PC-9 (cell line): ENCODE data around the gene VSTM5. TPM values are rescaled to one million over a fixed set of nuclear protein-coding genes. Genes with fewer than 3 reads are reported as not detected.

ENCODE experiments used
- BruUV-seq: library from RNA; stranded (reverse); fragments of 400-500 nt; replicated peaks from 2 replicates; lab custom pipeline; 2021; lab: Mats Ljungman, UMichigan
- CTCF ChIA-PET: fragments of 300-600 bp; sonication (Branson Sonifier 250); formaldehyde crosslinking; loops from one replicate; lab custom pipeline; 2022; ENCODE audit warnings: antibody characterized with exemption; lab: Charles Lee
- POLR2A ChIA-PET: fragments of 300-600 bp; sonication (Branson Sonifier 250); formaldehyde crosslinking; loops from one replicate; lab custom pipeline; 2022; ENCODE audit warnings: antibody characterized with exemption; ENCODE audit not compliant: unreplicated experiment; lab: Charles Lee
- DNase-seq, 2 experiments: peaks; one replicate each; pipeline versions ENCODE4 v3.0.0 to v3.0.0-alpha.2; 2015 to 2022; ENCODE audit warnings: mixed read lengths in 1 of 2
- H2AFZ ChIP-seq: fragments of 200-600 bp; sonication (generic); 2 replicates; pipeline ENCODE4 v1.8.1; 2017; ENCODE audit warnings: antibody characterized with exemption
- H3F3A ChIP-seq: fragments of 200-600 bp; sonication (generic); 2 replicates; pipeline ENCODE4 v1.8.1; 2017; ENCODE audit warnings: antibody characterized with exemption, mild to moderate bottlenecking, low read depth; ENCODE audit not compliant: insufficient read depth
- H3K27ac ChIP-seq: fragments of 200-600 bp; sonication (generic); 2 replicates; pipeline ENCODE4 v1.6.1; 2016; ENCODE audit warnings: mixed run types
- H3K27me3 ChIP-seq: fragments of 200-600 bp; sonication (generic); 2 replicates; pipeline ENCODE4 v1.6.1; 2016; ENCODE audit warnings: low read depth, mixed run types; ENCODE audit not compliant: insufficient read depth
- H3K36me3 ChIP-seq: fragments of 200-600 bp; sonication (generic); 2 replicates; pipeline ENCODE4 v1.6.1; 2016; ENCODE audit warnings: low read depth, mixed run types
- H3K4me1 ChIP-seq: fragments of 200-600 bp; sonication (generic); replicated peaks from 2 replicates; pipeline ENCODE4 v1.6.1; 2016; ENCODE audit warnings: mixed run types; ENCODE audit not compliant: insufficient read depth
- H3K4me2 ChIP-seq: fragments of 200-600 bp; sonication (generic); 2 replicates; pipeline ENCODE4 v1.6.1; 2017; ENCODE audit warnings: mixed run types
- H3K4me3 ChIP-seq: fragments of 200-600 bp; sonication (generic); 2 replicates; pipeline ENCODE4 v1.6.1; 2016; ENCODE audit warnings: mixed run types
- H3K79me2 ChIP-seq: fragments of 200-600 bp; sonication (generic); 2 replicates; pipeline ENCODE4 v1.6.1; 2017; ENCODE audit warnings: low read depth, mixed run types
- H3K9me2 ChIP-seq: fragments of 200-600 bp; sonication (generic); 2 replicates; pipeline ENCODE4 v1.8.1; 2017; ENCODE audit warnings: mild to moderate bottlenecking; ENCODE audit not compliant: insufficient read depth
- H3K9me3 ChIP-seq: fragments of 200-600 bp; sonication (generic); 2 replicates; pipeline ENCODE4 v1.8.1; 2016; ENCODE audit warnings: low read depth; ENCODE audit not compliant: insufficient read depth
- H4K20me1 ChIP-seq: fragments of 200-600 bp; sonication (generic); 2 replicates; pipeline ENCODE4 v1.8.1; 2017; ENCODE audit not compliant: insufficient read depth
- CTCF ChIP-seq: fragments of 200-600 bp; sonication (generic); conservative IDR thresholded peaks from 2 replicates; pipeline ENCODE4 v1.6.1; 2017; ENCODE audit warnings: mixed run types, antibody characterized with exemption, mild to moderate bottlenecking, moderate library complexity
- EZH2 ChIP-seq: fragments of 200-600 bp; sonication (generic); IDR thresholded peaks from 2 replicates; pipeline ENCODE4 v1.8.0; 2017; ENCODE audit warnings: antibody characterized with exemption, low read depth
- intact Hi-C: fragments of 100-400 bp; cut with micrococcal nuclease; formaldehyde crosslinking; loops from one replicate; pipeline ENCODE4 v1.10.0; 2022; ENCODE audit not compliant: unreplicated experiment
- total RNA-seq: library from RNA; stranded (reverse); gene quantifications from 2 replicates; pipeline ENCODE4 v1.2.3, GENCODE V29; 2021

Gene VSTM5
- total RNA-seq, 1 experiment from 2014 or later, result 0.81 TPM

GRCh38 chr11:93784935-93785360 lies 65.5 kb downstream of the VSTM5 start:
- H3K27ac ChIP-seq, result peak overlapping the region; percentile 82
- no peaks in the 10 kb centered on the region for H3K9me2 ChIP-seq
- peaks cover 30% of the 10 kb centered on the region for H3K4me1 ChIP-seq
- ChIA-PET POLR2A (no interaction called here), CTCF (no interaction called here)
- TF ChIP-seq CTCF (peak; percentile 38; the same call in 1 of the 2 replicates), EZH2 (no peak)
- DNase-seq, result no peak
- no TSS peak for BruUV-seq
- H3K9me3 ChIP-seq, result no peaks in the 10 kb centered on the region
- H3K79me2 ChIP-seq, result peaks cover 64% of the 10 kb centered on the region
- no peaks in the 10 kb centered on the region for H3K27me3 ChIP-seq
- H3K4me2 ChIP-seq, result peak overlapping the region; percentile 88
- intact Hi-C loops, result loop anchor here (1.0 kb wide), 1 partner anchor 45 kb away; no protein-coding TSS in a partner anchor
- H3F3A ChIP-seq, result no peaks in the 10 kb centered on the region
- peak overlapping the region; percentile 89 for H2AFZ ChIP-seq
- H3K4me3 ChIP-seq, result peak overlapping the region; percentile 91
- H4K20me1 ChIP-seq, result peaks cover 51% of the 10 kb centered on the region
- peaks cover 26% of the 10 kb centered on the region for H3K36me3 ChIP-seq

- POLR2A ChIA-PET, result interaction anchor here (0.5 to 1.0 kb wide), 5 partner anchors 42 to 1306 kb away, joined by 3 to 13 read pairs (median 12); partner anchors contain the start of genes C11orf54, ENDOD1 and TAF1D
- H2AFZ ChIP-seq, result peak within 1 kb of the TSS; percentile 89
- peak within 1 kb of the TSS; percentile 88 for H3K4me2 ChIP-seq
- no peaks in the 10 kb centered on the region for H3F3A ChIP-seq
- H3K4me1 ChIP-seq, result peaks cover 30% of the 10 kb centered on the region
- no peaks in the 10 kb centered on the region for H3K9me3 ChIP-seq
- BruUV-seq, result TSS peak; percentile 53
- no peaks in the 10 kb centered on the region for H3K27me3 ChIP-seq
- TF ChIP-seq CTCF (peak; percentile 53; the same call in 1 of the 2 replicates), EZH2 (no peak)
- peak within 1 kb of the TSS; percentile 82 for H3K27ac ChIP-seq
- H3K79me2 ChIP-seq, result peaks cover 57% of the 10 kb centered on the region
- intact Hi-C loops, result loop anchor here (1.0 kb wide), 1 partner anchor 44 kb away; no protein-coding TSS in a partner anchor
- peaks cover 23% of the 10 kb centered on the region for H3K36me3 ChIP-seq
- peak; percentile 85 to 90 for DNase-seq
- CTCF ChIA-PET, result interaction anchor here (0.6 to 1.3 kb wide), 4 partner anchors 27 to 67 kb away, joined by 3 to 9 read pairs (median 3); partner anchors contain the start of genes C11orf54 and TAF1D
- no peaks in the 10 kb centered on the region for H3K9me2 ChIP-seq
- peak within 1 kb of the TSS; percentile 91 for H3K4me3 ChIP-seq
- peaks cover 45% of the 10 kb centered on the region for H4K20me1 ChIP-seq
These were observed 66.1 kb downstream of the VSTM5 start, which contains the start of gene MED17 for GRCh38 chr11:93784145-93784934. Gene MED17, plus strand, starts transcription at chr11:93784282. Its CDS starts 232 bp downstream, at chr11:93784514.

GRCh38 chr11:93783765-93784144 lies 66.7 kb downstream of the VSTM5 start:
- TF ChIP-seq CTCF (peak; percentile 42; the same call in 1 of the 2 replicates), EZH2 (no peak)
- BruUV-seq, result TSS peak; percentile 74

More at GRCh38 chr11:93783765-93784144, 66.7 kb downstream of the VSTM5 start:
- Histone ChIP-seq H3K4me2 (peak overlapping the region; percentile 88), H3K27me3 (no peaks in the 10 kb centered on the region), H3K36me3 (peaks cover 20% of the 10 kb centered on the region), H3K4me3 (peak overlapping the region; percentile 91), H3K27ac (no peak overlapping the region), H2AFZ (peak overlapping the region; percentile 89), H3K79me2 (peaks cover 52% of the 10 kb centered on the region), H3K9me3 (no peaks in the 10 kb centered on the region), H4K20me1 (peaks cover 39% of the 10 kb centered on the region), H3K9me2 (no peaks in the 10 kb centered on the region), H3F3A (no peaks in the 10 kb centered on the region), H3K4me1 (peaks cover 30% of the 10 kb centered on the region)
- no peak for DNase-seq
- ChIA-PET POLR2A (interaction anchor here (0.5 to 1.0 kb wide), 5 partner anchors 42 to 1306 kb away, joined by 3 to 13 read pairs (median 12); partner anchors contain the start of genes C11orf54, ENDOD1 and TAF1D), CTCF (interaction anchor here (0.6 to 1.3 kb wide), 4 partner anchors 27 to 66 kb away, joined by 3 to 9 read pairs (median 3); partner anchors contain the start of genes C11orf54 and TAF1D)
- intact Hi-C loops, result loop anchor here (1.0 kb wide), 1 partner anchor 43 kb away; no protein-coding TSS in a partner anchor
